GM12878 (cell line): ENCODE measurements around the gene TMEM30A.

Experiments
- BHLHE40 ChIP-seq, 2 experiments: fragments of 450-650 bp in 1 of 2; IDR thresholded peaks; 2 replicates each; pipeline ENCODE4 v1.6.1; 2011 to 2017; ENCODE audit warnings: low read depth in 2 of 2, borderline replicate concordance in 1 of 2, improper control_type of control experiment in 1 of 2, low read length in 1 of 2, mild to moderate bottlenecking in 1 of 2
- BRCA1 ChIP-seq: IDR thresholded peaks from 2 replicates; pipeline ENCODE4 v1.6.1; 2011; ENCODE audit warnings: low read depth, low read length, improper control_type of control experiment
- CBX5 ChIP-seq: sonication (generic); IDR thresholded peaks from 2 replicates; pipeline ENCODE4 v1.6.1; 2016; ENCODE audit warnings: low read depth, moderate library complexity, mild to moderate bottlenecking, inconsistent platforms
- CREB1 ChIP-seq: IDR thresholded peaks from 2 replicates; pipeline ENCODE4 v1.6.1; 2012; ENCODE audit warnings: low read depth, mild to moderate bottlenecking, inconsistent platforms
- POLR2A ChIP-seq: IDR thresholded peaks from 2 replicates; pipeline ENCODE4 v1.6.1; 2011; ENCODE audit warnings: low read depth, mild to moderate bottlenecking, low read length
- RAD21 ChIP-seq: IDR thresholded peaks from 2 replicates; pipeline ENCODE4 v1.6.1; 2011; ENCODE audit warnings: mild to moderate bottlenecking, low read depth, low read length, moderate library complexity; ENCODE audit not compliant: insufficient read depth
- RFX5 ChIP-seq: IDR thresholded peaks from 2 replicates; pipeline ENCODE4 v1.6.1; 2011; ENCODE audit warnings: low read depth, low read length, improper control_type of control experiment
- SUPT20H ChIP-seq: IDR thresholded peaks from 2 replicates; pipeline ENCODE4 v1.6.1; 2011; ENCODE audit warnings: low read depth, mild to moderate bottlenecking, low read length, moderate library complexity, borderline replicate concordance; ENCODE audit not compliant: control insufficient read depth
- YY1 ChIP-seq: IDR thresholded peaks from 2 replicates; pipeline ENCODE4 v1.6.1; 2011; ENCODE audit warnings: low read depth, mild to moderate bottlenecking, low read length
- TF ChIP-seq, protein P1 (sequence below), 3 experiments: IDR thresholded peaks in 2 of 3; conservative IDR thresholded peaks in 1 of 3; 2 replicates each; pipeline ENCODE4 v1.5.1; 2011; ENCODE audit warnings: low read depth in 3 of 3, low read length in 3 of 3, mild to moderate bottlenecking in 3 of 3, control low read depth in 2 of 3, moderate library complexity in 2 of 3, inconsistent platforms in 1 of 3, mixed read lengths in 1 of 3; ENCODE audit not compliant: control insufficient read depth in 2 of 3, insufficient read depth in 1 of 3; ENCODE audit errors: extremely low read depth in 1 of 3

GRCh38 chr6:75220357-75220756 is 64.2 kb downstream of the TMEM30A start:
- TF ChIP-seq CBX5 (no peak), SUPT20H (no peak), RAD21 (no peak), POLR2A (no peak), RFX5 (no peak), YY1 (no peak), BRCA1 (no peak), CREB1 (no peak), BHLHE40 (IDR thresholded peaks at IDR 0.05; ENCODE audit: borderline replicate concordance in 1 of 2, low read depth in 2 of 2, low read length in 1 of 2) (no peak)
- TF ChIP-seq, protein P1, sequence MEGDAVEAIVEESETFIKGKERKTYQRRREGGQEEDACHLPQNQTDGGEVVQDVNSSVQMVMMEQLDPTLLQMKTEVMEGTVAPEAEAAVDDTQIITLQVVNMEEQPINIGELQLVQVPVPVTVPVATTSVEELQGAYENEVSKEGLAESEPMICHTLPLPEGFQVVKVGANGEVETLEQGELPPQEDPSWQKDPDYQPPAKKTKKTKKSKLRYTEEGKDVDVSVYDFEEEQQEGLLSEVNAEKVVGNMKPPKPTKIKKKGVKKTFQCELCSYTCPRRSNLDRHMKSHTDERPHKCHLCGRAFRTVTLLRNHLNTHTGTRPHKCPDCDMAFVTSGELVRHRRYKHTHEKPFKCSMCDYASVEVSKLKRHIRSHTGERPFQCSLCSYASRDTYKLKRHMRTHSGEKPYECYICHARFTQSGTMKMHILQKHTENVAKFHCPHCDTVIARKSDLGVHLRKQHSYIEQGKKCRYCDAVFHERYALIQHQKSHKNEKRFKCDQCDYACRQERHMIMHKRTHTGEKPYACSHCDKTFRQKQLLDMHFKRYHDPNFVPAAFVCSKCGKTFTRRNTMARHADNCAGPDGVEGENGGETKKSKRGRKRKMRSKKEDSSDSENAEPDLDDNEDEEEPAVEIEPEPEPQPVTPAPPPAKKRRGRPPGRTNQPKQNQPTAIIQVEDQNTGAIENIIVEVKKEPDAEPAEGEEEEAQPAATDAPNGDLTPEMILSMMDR (IDR thresholded peaks at IDR 0.05 in 2 of 3, conservative IDR thresholded peaks at IDR 0.05 in 1 of 3; ENCODE audit: control insufficient read depth in 2 of 3, extremely low read depth in 1 of 3, insufficient read depth in 1 of 3, low read depth in 3 of 3, low read length in 3 of 3), result no peak
